GM18499 (cell line): ENCODE data around the gene DHRS3.
"Not testable (repeated sequence)": the region's sequence is repeated elsewhere in the genome, so short reads cannot be mapped to it uniquely, and the experiment has no call there.

ENCODE experiments used
- ATAC-seq: cut with Tn5 transposase; IDR thresholded peaks from one replicate; pipeline ENCODE4 v1.9.1; 2021; ENCODE audit warnings: moderate number of reproducible peaks; ENCODE audit not compliant: insufficient read depth, unreplicated experiment

The DHRS3 gene

GRCh38 chr1:12525311-12526181 is 92.5 kb downstream of the DHRS3 start:
- no peak for ATAC-seq

- ATAC-seq: no peak
Measured at GRCh38 chr1:12524266-12524665, 93.7 kb downstream of the DHRS3 start.

- not testable (repeated sequence) for ATAC-seq
Measured at GRCh38 chr1:12522780-12523179, 95.2 kb downstream of the DHRS3 start.

GRCh38 chr1:12521096-12521495 is 96.9 kb downstream of the DHRS3 start:
- ATAC-seq: no peak

- no peak for ATAC-seq
Measured at GRCh38 chr1:12519693-12520364, 98.2 kb downstream of the DHRS3 start.

GRCh38 chr1:12518931-12519692 is 98.9 kb downstream of the DHRS3 start:
- ATAC-seq: no peak
